GM12872 (cell line): ENCODE measurements around the gene DOCK4.

Source experiments
- TF ChIP-seq, protein P1 (sequence below): IDR thresholded peaks from 3 replicates; pipeline ENCODE4 v1.5.1; 2011; ENCODE audit warnings: low read depth, mild to moderate bottlenecking, low read length, moderate library complexity; ENCODE audit not compliant: insufficient read depth

DOCK4 gene

GRCh38 chr7:112156412-112156811 is 49.8 kb downstream of the DOCK4 start:
- TF ChIP-seq, protein P1, sequence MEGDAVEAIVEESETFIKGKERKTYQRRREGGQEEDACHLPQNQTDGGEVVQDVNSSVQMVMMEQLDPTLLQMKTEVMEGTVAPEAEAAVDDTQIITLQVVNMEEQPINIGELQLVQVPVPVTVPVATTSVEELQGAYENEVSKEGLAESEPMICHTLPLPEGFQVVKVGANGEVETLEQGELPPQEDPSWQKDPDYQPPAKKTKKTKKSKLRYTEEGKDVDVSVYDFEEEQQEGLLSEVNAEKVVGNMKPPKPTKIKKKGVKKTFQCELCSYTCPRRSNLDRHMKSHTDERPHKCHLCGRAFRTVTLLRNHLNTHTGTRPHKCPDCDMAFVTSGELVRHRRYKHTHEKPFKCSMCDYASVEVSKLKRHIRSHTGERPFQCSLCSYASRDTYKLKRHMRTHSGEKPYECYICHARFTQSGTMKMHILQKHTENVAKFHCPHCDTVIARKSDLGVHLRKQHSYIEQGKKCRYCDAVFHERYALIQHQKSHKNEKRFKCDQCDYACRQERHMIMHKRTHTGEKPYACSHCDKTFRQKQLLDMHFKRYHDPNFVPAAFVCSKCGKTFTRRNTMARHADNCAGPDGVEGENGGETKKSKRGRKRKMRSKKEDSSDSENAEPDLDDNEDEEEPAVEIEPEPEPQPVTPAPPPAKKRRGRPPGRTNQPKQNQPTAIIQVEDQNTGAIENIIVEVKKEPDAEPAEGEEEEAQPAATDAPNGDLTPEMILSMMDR = no peak

GRCh38 chr7:112154690-112155089 is 51.5 kb downstream of the DOCK4 start:
- TF ChIP-seq, protein P1 = no peak

GRCh38 chr7:112152186-112152585 is 54.0 kb downstream of the DOCK4 start:
- TF ChIP-seq, protein P1 = no peak

GRCh38 chr7:112150823-112151641 is 55.2 kb downstream of the DOCK4 start:
- TF ChIP-seq, protein P1 = no peak

DNA sequence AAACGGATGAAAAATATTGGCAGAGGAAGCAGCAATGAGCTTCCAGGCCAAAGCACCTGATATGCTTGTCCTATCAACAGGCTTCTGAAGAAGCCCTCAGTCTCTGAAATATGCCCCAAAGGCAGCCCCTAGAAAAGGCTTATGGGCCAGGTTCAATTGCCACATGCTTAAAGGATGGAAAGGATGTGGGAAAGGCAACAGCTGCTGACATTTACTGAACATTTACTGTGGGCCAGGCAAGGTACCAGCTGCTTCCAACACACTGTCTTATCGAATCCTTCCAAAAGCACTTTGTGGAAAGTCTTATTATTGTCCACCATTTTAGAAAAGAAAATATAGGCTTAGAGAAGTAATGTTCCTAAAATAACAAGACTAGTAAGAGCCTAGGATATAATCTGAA is 56.5 kb downstream of the DOCK4 start:
- TF ChIP-seq, protein P1 = no peak

GRCh38 chr7:112147793-112148361 is 58.3 kb downstream of the DOCK4 start:
- TF ChIP-seq, protein P1 = no peak

DNA sequence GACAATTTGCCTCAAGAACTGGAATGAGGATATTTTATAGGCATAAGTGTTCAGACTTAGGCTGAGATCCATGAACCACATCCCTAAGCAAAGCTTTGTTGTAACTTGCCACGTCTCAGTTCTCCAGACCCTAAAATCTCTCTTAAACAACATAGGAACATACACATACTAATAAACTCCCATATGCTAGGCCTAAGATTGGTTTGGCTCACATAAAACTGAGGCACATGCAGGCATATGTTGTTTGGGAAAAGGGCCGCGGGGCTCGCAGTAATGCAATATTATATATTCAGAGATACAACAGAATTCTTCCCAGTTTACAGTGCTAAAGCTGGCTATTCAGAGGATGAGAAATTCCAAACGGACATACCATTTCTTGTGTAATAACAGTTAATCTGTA is 61.0 kb downstream of the DOCK4 start:
- TF ChIP-seq, protein P1 = no peak
